RWPE1 (cell line): Measurements from ENCODE around the gene SEMA5A.

Source experiments
- CTCF ChIA-PET: fragments of 350-600 bp; sonication (Branson Sonifier 250); formaldehyde crosslinking; extraction: SDS; loops from one replicate; lab custom pipeline; 2021; lab: Yijun Ruan, JAX
- POLR2A ChIA-PET: fragments of 400-600 bp; formaldehyde crosslinking; extraction: SDS; loops from one replicate; lab custom pipeline; 2020; ENCODE audit warnings: antibody characterized with exemption; ENCODE audit not compliant: low non-redundant PET; lab: Yijun Ruan, JAX
- DNase-seq: peaks from one replicate; pipeline ENCODE4 v3.0.0; 2012; ENCODE audit warnings: low spot score
- H3K27ac ChIP-seq: fragments of 450-650 bp; 2 replicates; pipeline ENCODE4 v1.5.1; 2017
- CTCF ChIP-seq: fragments of 450-650 bp; conservative IDR thresholded peaks from 2 replicates; pipeline ENCODE4 v1.5.1; 2017; ENCODE audit warnings: low read depth, mild to moderate bottlenecking

The SEMA5A gene

GRCh38 chr5:9544056-9544455 lies 1.8 kb downstream of the SEMA5A start:
- DNase-seq = no peak
- no peak overlapping the region for H3K27ac ChIP-seq
- TF ChIP-seq CTCF = no peak
- ChIA-PET POLR2A (no interaction called here), CTCF (interaction anchor here (0.6 to 1.0 kb wide), 5 partner anchors 29 to 677 kb away, joined by 3 to 4 read pairs (median 3); no protein-coding TSS in a partner anchor)

- H3K27ac ChIP-seq = no peak overlapping the region
- no peak for TF ChIP-seq CTCF
- DNase-seq = no peak
- POLR2A ChIA-PET = no interaction called here
- CTCF ChIA-PET = interaction anchor here (0.6 to 0.7 kb wide), 3 partner anchors 97 to 1025 kb away, joined by 3 to 5 read pairs (median 3); no protein-coding TSS in a partner anchor
Measured at GRCh38 chr5:9543311-9543920, 2.5 kb downstream of the SEMA5A start.

- ChIA-PET CTCF (interaction anchor here (0.6 kb wide), 1 partner anchor 617 kb away, joined by 3 read pairs; no protein-coding TSS in a partner anchor), POLR2A (no interaction called here)
- no peak for TF ChIP-seq CTCF
- no peak overlapping the region for H3K27ac ChIP-seq
- no peak for DNase-seq
Measured at GRCh38 chr5:9540791-9541190, 5.1 kb downstream of the SEMA5A start.

GRCh38 chr5:9538504-9538903 lies 7.4 kb downstream of the SEMA5A start:
- DNase-seq = no peak
- ChIA-PET POLR2A (no interaction called here), CTCF (no interaction called here)
- TF ChIP-seq CTCF = no peak
- H3K27ac ChIP-seq = no peak overlapping the region

- TF ChIP-seq CTCF = no peak
- CTCF ChIA-PET = no interaction called here
- POLR2A ChIA-PET = interaction anchor here (0.6 kb wide), 1 partner anchor 166 kb away, joined by 5 read pairs; no protein-coding TSS in a partner anchor
Measured at GRCh38 chr5:9537223-9538141, 8.4 kb downstream of the SEMA5A start.

GRCh38 chr5:9536717-9537116 lies 9.2 kb downstream of the SEMA5A start:
- POLR2A ChIA-PET = no interaction called here
- CTCF ChIA-PET = no interaction called here

More at GRCh38 chr5:9537223-9538141, 8.4 kb downstream of the SEMA5A start:
- H3K27ac ChIP-seq = no peak overlapping the region
- no peak for DNase-seq

More at GRCh38 chr5:9536717-9537116, 9.2 kb downstream of the SEMA5A start:
- H3K27ac ChIP-seq = no peak overlapping the region
- no peak for DNase-seq
- no peak for TF ChIP-seq CTCF
